A673 (cell line): ENCODE results near the gene UTP3.

ENCODE experiments used
- EZH2 ChIP-seq: fragments of 200-600 bp; sonication (generic); IDR thresholded peaks from 2 replicates; pipeline ENCODE4 v1.6.1; 2017; ENCODE audit warnings: borderline replicate concordance, low read depth, mild to moderate bottlenecking, mixed read lengths, antibody characterized with exemption, low read length; ENCODE audit not compliant: poor library complexity, severe bottlenecking
- TF ChIP-seq, protein P1 (sequence below): fragments of 300-800, 200-600 bp; sonication (generic); conservative IDR thresholded peaks from 2 replicates; pipeline ENCODE4 v1.5.1; 2017; ENCODE audit warnings: low read depth, mild to moderate bottlenecking, antibody characterized with exemption, low read length, moderate library complexity, mixed read lengths

GRCh38 chr4:70714079-70714887, 26.0 kb downstream of the UTP3 start:
- TF ChIP-seq, protein P1, sequence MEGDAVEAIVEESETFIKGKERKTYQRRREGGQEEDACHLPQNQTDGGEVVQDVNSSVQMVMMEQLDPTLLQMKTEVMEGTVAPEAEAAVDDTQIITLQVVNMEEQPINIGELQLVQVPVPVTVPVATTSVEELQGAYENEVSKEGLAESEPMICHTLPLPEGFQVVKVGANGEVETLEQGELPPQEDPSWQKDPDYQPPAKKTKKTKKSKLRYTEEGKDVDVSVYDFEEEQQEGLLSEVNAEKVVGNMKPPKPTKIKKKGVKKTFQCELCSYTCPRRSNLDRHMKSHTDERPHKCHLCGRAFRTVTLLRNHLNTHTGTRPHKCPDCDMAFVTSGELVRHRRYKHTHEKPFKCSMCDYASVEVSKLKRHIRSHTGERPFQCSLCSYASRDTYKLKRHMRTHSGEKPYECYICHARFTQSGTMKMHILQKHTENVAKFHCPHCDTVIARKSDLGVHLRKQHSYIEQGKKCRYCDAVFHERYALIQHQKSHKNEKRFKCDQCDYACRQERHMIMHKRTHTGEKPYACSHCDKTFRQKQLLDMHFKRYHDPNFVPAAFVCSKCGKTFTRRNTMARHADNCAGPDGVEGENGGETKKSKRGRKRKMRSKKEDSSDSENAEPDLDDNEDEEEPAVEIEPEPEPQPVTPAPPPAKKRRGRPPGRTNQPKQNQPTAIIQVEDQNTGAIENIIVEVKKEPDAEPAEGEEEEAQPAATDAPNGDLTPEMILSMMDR: no peak
- no peak for TF ChIP-seq EZH2
